ENCODE measurements around the gene TIMP1. TPM values are rescaled to one million over a fixed set of nuclear protein-coding genes. Genes with fewer than 3 reads are reported as not detected.

Gene TIMP1
- total and polyA plus RNA-seq, 10 of the 15 experiments (the other 5 are each of a cell fraction or from before 2014, with no cell fraction given) = 101 to 341 (median 134) TPM

- TF ChIP-seq SKIL (IDR thresholded peaks at IDR 0.05; ENCODE audit: low read depth, poor library complexity, severe bottlenecking) = no peak
- no peak for TF ChIP-seq HSF1 (IDR thresholded peaks at IDR 0.05; ENCODE audit: low read depth, low read length)
- no peak for TF ChIP-seq KAT2A (conservative IDR thresholded peaks at IDR 0.05; ENCODE audit: control insufficient read depth, low read depth, low read length)
- no peak for TF ChIP-seq CHD4 (IDR thresholded peaks at IDR 0.05)
- TF ChIP-seq ATF2 (IDR thresholded peaks at IDR 0.05; ENCODE audit: low read length) = no peak
- TF ChIP-seq EGR1 (IDR thresholded peaks at IDR 0.05; ENCODE audit: borderline replicate concordance in 1 of 2, low read depth in 2 of 2, low read length in 2 of 2) = no peak
- no peak for TF ChIP-seq TCF12 (IDR thresholded peaks at IDR 0.05; ENCODE audit: low read depth, low read length)
- TF ChIP-seq NBN (IDR thresholded peaks at IDR 0.05) = 0 out of 2 replicates have a peak, but pooled peaks have one; percentile 54
- no peak for TF ChIP-seq ZNF592 (IDR thresholded peaks at IDR 0.05)
- TF ChIP-seq YBX1 (IDR thresholded peaks at IDR 0.05) = no peak
- TF ChIP-seq, protein P1, sequence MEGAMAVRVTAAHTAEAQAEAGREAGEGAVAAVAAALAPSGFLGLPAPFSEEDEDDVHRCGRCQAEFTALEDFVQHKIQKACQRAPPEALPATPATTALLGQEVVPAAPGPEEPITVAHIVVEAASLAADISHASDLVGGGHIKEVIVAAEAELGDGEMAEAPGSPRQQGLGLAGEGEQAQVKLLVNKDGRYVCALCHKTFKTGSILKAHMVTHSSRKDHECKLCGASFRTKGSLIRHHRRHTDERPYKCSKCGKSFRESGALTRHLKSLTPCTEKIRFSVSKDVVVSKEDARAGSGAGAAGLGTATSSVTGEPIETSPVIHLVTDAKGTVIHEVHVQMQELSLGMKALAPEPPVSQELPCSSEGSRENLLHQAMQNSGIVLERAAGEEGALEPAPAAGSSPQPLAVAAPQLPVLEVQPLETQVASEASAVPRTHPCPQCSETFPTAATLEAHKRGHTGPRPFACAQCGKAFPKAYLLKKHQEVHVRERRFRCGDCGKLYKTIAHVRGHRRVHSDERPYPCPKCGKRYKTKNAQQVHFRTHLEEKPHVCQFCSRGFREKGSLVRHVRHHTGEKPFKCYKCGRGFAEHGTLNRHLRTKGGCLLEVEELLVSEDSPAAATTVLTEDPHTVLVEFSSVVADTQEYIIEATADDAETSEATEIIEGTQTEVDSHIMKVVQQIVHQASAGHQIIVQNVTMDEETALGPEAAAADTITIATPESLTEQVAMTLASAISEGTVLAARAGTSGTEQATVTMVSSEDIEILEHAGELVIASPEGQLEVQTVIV (IDR thresholded peaks at IDR 0.05; ENCODE audit: borderline replicate concordance, partially characterized antibody) = peak; percentile 55
- TF ChIP-seq PBX3 (IDR thresholded peaks at IDR 0.05; ENCODE audit: insufficient replicate concordance, low read depth, low read length) = peak; percentile 97
- TF ChIP-seq NR2F1 (conservative IDR thresholded peaks at IDR 0.05) = peak; percentile 30
- no peak for TF ChIP-seq CEBPB (IDR thresholded peaks at IDR 0.05; ENCODE audit: borderline replicate concordance in 1 of 2, low read depth in 2 of 2, low read length in 2 of 2)
- TF ChIP-seq IKZF2 (IDR thresholded peaks at IDR 0.05) = no peak
- TF ChIP-seq SIN3A (IDR thresholded peaks at IDR 0.05; ENCODE audit: low read depth, low read length) = peak; percentile 63
Observed at GRCh38 chrX:47560934-47561658, 21.1 kb upstream of the TIMP1 start, which contains the start of gene ARAF (continued).

Data from GM12878 (cell line).